ENCODE measurements around the gene SYNGR1. TPM values are rescaled to one million over a fixed set of nuclear protein-coding genes. Genes with fewer than 3 reads are reported as not detected.

SYNGR1 gene
- total RNA-seq, 1 donor = 3.6 TPM

- Histone ChIP-seq H3K4me2 (ENCODE audit: insufficient read depth, low read length) (no peak overlapping the region), H3K4me3 (ENCODE audit: insufficient read depth, low read length) (no peak overlapping the region), H3K9me3 (ENCODE audit: low read depth, low read length) (no peaks in the 10 kb centered on the region), H4K20me1 (ENCODE audit: insufficient read depth, low read length) (peaks cover 47% of the 10 kb centered on the region), H2AFZ (ENCODE audit: low read length) (no peak overlapping the region), H3K4me1 (ENCODE audit: insufficient read depth, low read length) (peaks cover 25% of the 10 kb centered on the region), H3K79me2 (ENCODE audit: insufficient read depth, low read length) (peaks cover 27% of the 10 kb centered on the region), H3K36me3 (ENCODE audit: insufficient read depth, low read length) (peaks cover 37% of the 10 kb centered on the region), H3K27ac (ENCODE audit: low read depth, low read length) (no peak overlapping the region), H3K27me3 (ENCODE audit: insufficient read depth, low read length) (no peaks in the 10 kb centered on the region)
- DNase-seq (ENCODE audit: insufficient read length, low spot score, missing footprints) = peak; percentile 91
- no peak for TF ChIP-seq CTCF (IDR thresholded peaks at IDR 0.05; ENCODE audit: extremely low read depth, low read depth, low read length)
These were observed 39.7 kb upstream of the SYNGR1 start for GRCh38 chr22:39309881-39310714.

- H3K27ac ChIP-seq (ENCODE audit: low read depth, low read length) = no peak overlapping the region
- H3K36me3 ChIP-seq (ENCODE audit: insufficient read depth, low read length) = peaks cover 54% of the 10 kb centered on the region
- H3K9me3 ChIP-seq (ENCODE audit: low read depth, low read length) = no peaks in the 10 kb centered on the region
- no peak for TF ChIP-seq CTCF (IDR thresholded peaks at IDR 0.05; ENCODE audit: extremely low read depth, low read depth, low read length)
- no peaks in the 10 kb centered on the region for H3K27me3 ChIP-seq (ENCODE audit: insufficient read depth, low read length)
- H3K4me1 ChIP-seq (ENCODE audit: insufficient read depth, low read length) = peaks cover 41% of the 10 kb centered on the region
- H3K79me2 ChIP-seq (ENCODE audit: insufficient read depth, low read length) = peaks cover 44% of the 10 kb centered on the region
- H3K4me3 ChIP-seq (ENCODE audit: insufficient read depth, low read length) = no peak overlapping the region
- H3K4me2 ChIP-seq (ENCODE audit: insufficient read depth, low read length) = no peak overlapping the region
- DNase-seq (ENCODE audit: insufficient read length, low spot score, missing footprints) = peak; percentile 76
- no peak overlapping the region for H2AFZ ChIP-seq (ENCODE audit: low read length)
- peaks cover 64% of the 10 kb centered on the region for H4K20me1 ChIP-seq (ENCODE audit: insufficient read depth, low read length)
These were observed 38.0 kb upstream of the SYNGR1 start for GRCh38 chr22:39311592-39312400.

- Histone ChIP-seq H3K4me3 (ENCODE audit: insufficient read depth, low read length) (no peak overlapping the region), H3K79me2 (ENCODE audit: insufficient read depth, low read length) (peaks cover 50% of the 10 kb centered on the region), H3K4me1 (ENCODE audit: insufficient read depth, low read length) (peaks cover 47% of the 10 kb centered on the region), H3K9me3 (ENCODE audit: low read depth, low read length) (no peaks in the 10 kb centered on the region), H2AFZ (ENCODE audit: low read length) (no peak overlapping the region), H3K27me3 (ENCODE audit: insufficient read depth, low read length) (no peaks in the 10 kb centered on the region), H3K36me3 (ENCODE audit: insufficient read depth, low read length) (peaks cover 60% of the 10 kb centered on the region), H4K20me1 (ENCODE audit: insufficient read depth, low read length) (peaks cover 70% of the 10 kb centered on the region), H3K4me2 (ENCODE audit: insufficient read depth, low read length) (no peak overlapping the region), H3K27ac (ENCODE audit: low read depth, low read length) (no peak overlapping the region)
- TF ChIP-seq CTCF (IDR thresholded peaks at IDR 0.05; ENCODE audit: extremely low read depth, low read depth, low read length) = no peak
- peak; percentile 58 for DNase-seq (ENCODE audit: insufficient read length, low spot score, missing footprints)
These were observed 37.4 kb upstream of the SYNGR1 start for GRCh38 chr22:39312410-39312809.
